HG02870 (cell line): Measurements from ENCODE around the gene OAT.

Source experiments
- ATAC-seq: cut with Tn5 transposase; IDR thresholded peaks from one replicate; pipeline ENCODE4 v1.9.1; 2021; ENCODE audit warnings: mild to moderate bottlenecking, moderate library complexity; ENCODE audit not compliant: unreplicated experiment

OAT gene

GRCh38 chr10:124356701-124357560 lies 61.8 kb downstream of the OAT start:
- ATAC-seq: no peak

GRCh38 chr10:124354411-124355382 lies 64.0 kb downstream of the OAT start:
- ATAC-seq: no peak

GRCh38 chr10:124353896-124354295 lies 64.8 kb downstream of the OAT start:
- ATAC-seq: no peak

- ATAC-seq: no peak
Measured at GRCh38 chr10:124353091-124353815, 65.5 kb downstream of the OAT start.

GRCh38 chr10:124351481-124352220 lies 67.1 kb downstream of the OAT start:
- no peak for ATAC-seq

- ATAC-seq: no peak
Measured at GRCh38 chr10:124350806-124351205, 67.9 kb downstream of the OAT start.

GRCh38 chr10:124349996-124350280 lies 68.8 kb downstream of the OAT start:
- ATAC-seq: no peak

GRCh38 chr10:124349231-124349995 lies 69.3 kb downstream of the OAT start:
- ATAC-seq: no peak

- ATAC-seq: no peak
Measured at GRCh38 chr10:124348801-124349200, 69.9 kb downstream of the OAT start.

GRCh38 chr10:124347956-124348355 lies 70.8 kb downstream of the OAT start:
- ATAC-seq: no peak
